ENCODE results near the gene PEX11A.

PEX11A gene

DNA sequence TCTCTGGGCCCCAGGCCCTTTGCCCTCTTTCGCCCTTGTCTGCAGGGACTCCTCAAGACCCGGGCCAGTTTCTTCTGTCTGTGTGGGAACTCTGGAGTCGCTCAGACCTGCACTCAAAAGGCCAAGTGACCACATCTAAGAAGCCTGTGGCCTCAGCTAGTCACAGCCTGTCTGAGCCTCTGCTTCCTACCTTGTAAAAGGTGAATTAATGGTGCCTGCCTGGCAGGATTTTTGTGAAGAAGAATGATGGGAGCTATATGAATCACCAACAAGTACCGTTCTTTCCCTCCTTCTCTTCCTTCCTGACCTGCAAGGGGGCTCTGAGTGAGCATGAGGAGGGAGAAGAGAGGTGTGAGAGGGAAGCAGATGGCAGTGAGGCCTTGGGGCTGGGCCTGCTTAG, 18.9 kb downstream of the PEX11A start:
- no peak overlapping the region for H3K4me3 ChIP-seq (replicated peaks; ENCODE audit: low read depth, low read length)
- no peak for DNase-seq (ENCODE audit: low read depth)
- TF ChIP-seq CTCF (IDR thresholded peaks at IDR 0.05; ENCODE audit: low read length, missing control alignments), result no peak

GRCh38 chr15:89670971-89671560, 19.5 kb downstream of the PEX11A start:
- TF ChIP-seq CTCF (IDR thresholded peaks at IDR 0.05; ENCODE audit: low read length, missing control alignments), result no peak
- H3K4me3 ChIP-seq (replicated peaks; ENCODE audit: low read depth, low read length), result no peak overlapping the region
- DNase-seq (ENCODE audit: low read depth), result no peak

- no peak for TF ChIP-seq CTCF (IDR thresholded peaks at IDR 0.05; ENCODE audit: low read length, missing control alignments)
- no peak overlapping the region for H3K4me3 ChIP-seq (replicated peaks; ENCODE audit: low read depth, low read length)
- no peak for DNase-seq (ENCODE audit: low read depth)
These were observed 20.6 kb downstream of the PEX11A start for GRCh38 chr15:89669941-89670340.

DNA sequence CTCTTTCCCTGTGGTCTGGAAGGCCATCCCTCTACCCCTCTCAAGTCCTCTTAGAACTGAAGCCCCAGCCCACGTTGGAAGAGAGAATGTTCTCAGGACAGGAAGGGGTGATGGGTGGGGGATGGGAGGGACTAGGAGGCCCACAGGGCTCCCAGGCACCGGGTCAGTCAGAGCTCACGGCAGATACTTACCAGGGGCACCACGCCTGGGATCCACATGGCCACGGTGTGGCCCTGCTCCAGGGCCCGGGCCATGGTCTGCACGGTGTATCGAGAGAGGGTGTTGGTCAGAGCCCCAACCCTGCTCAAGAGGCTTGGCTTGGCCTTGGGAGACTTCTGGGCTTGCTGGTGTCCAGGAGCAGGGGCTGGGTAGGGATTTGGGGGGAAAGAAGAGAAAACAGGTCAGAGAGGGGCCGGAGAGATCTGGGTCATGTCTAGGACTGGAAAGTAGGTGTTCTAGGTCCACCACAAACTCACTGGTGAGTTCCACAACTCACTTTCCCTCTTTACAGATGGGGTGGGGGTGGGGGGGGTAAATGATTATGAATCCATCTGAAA, 21.2 kb downstream of the PEX11A start:
- no peak for TF ChIP-seq CTCF (IDR thresholded peaks at IDR 0.05; ENCODE audit: low read length, missing control alignments)
- H3K4me3 ChIP-seq (replicated peaks; ENCODE audit: low read depth, low read length), result no peak overlapping the region
- no peak for DNase-seq (ENCODE audit: low read depth)

- no peak for DNase-seq (ENCODE audit: low read depth)
- TF ChIP-seq CTCF (IDR thresholded peaks at IDR 0.05; ENCODE audit: low read length, missing control alignments), result no peak
- no peak overlapping the region for H3K4me3 ChIP-seq (replicated peaks; ENCODE audit: low read depth, low read length)
These were observed 22.4 kb downstream of the PEX11A start for GRCh38 chr15:89668171-89668570.

DNA sequence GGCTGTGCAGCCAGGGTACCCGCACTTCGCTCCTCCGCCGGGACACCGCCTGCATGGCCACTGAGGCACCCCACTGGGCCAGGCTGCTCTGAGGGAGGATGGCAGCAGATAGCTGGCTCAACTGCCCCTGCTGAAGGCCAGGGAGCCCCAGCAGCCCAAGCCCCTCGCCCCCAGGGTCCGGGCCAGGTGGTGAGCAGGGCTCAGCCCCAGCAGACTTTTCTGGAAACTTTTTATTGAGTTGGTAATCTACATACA, 22.9 kb downstream of the PEX11A start:
- H3K4me3 ChIP-seq (replicated peaks; ENCODE audit: low read depth, low read length), result no peak overlapping the region
- no peak for TF ChIP-seq CTCF (IDR thresholded peaks at IDR 0.05; ENCODE audit: low read length, missing control alignments)
- DNase-seq (ENCODE audit: low read depth), result no peak
